Astrocyte of the cerebellum (primary cell): Measurements from ENCODE around the gene LRP1B.

Source experiments
- DNase-seq: peaks from one replicate; pipeline ENCODE4 v3.0.0-alpha.2; 2011; ENCODE audit warnings: low read depth
- H3K4me3 ChIP-seq: 2 replicates; pipeline ENCODE4 v1.5.1; 2011; ENCODE audit warnings: mild to moderate bottlenecking, low read depth, low read length, moderate library complexity
- CTCF ChIP-seq: IDR thresholded peaks from 2 replicates; pipeline ENCODE4 v1.5.1; 2012; ENCODE audit warnings: low read length, low read depth, moderate library complexity, mild to moderate bottlenecking; ENCODE audit errors: missing control alignments
- in situ Hi-C: cut with HindIII; loops from 2 replicates; pipeline ENCODE4 v1.10.0; 2017; ENCODE audit warnings: low sequenced_read_pairs

LRP1B gene

GRCh38 chr2:140621583-140622362 is 1509.0 kb downstream of the LRP1B start:
- TF ChIP-seq CTCF, result no peak
- in situ Hi-C loops, result no loop called here
- no peak for DNase-seq
- H3K4me3 ChIP-seq, result no peak overlapping the region

GRCh38 chr2:140604788-140605187 is 1526.0 kb downstream of the LRP1B start:
- DNase-seq, result no peak
- in situ Hi-C loops, result no loop called here

DNA sequence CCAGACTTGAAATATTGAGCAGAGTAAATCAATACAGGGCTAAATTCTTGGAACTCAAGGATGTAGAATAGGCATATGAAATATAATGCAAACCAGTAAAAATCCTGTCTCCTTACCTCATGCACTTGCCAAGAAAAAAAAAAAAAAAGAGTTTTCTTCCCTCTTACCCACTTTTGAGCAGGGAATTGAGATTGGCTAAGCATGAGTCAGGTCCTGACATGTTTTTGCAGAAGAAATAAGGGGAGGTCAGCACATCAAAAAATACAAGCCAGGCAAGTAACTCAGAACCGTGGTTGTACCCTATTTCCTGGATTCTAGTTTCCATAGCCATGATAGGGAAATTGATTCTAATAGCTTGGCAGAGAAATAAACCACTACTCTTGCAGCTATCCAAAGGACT is 1526.7 kb downstream of the LRP1B start:
- no peak overlapping the region for H3K4me3 ChIP-seq
- in situ Hi-C loops, result no loop called here
- DNase-seq, result no peak
- TF ChIP-seq CTCF, result no peak

More at GRCh38 chr2:140604788-140605187, 1526.0 kb downstream of the LRP1B start:
- H3K4me3 ChIP-seq, result no peak overlapping the region
- TF ChIP-seq CTCF, result no peak

DNA sequence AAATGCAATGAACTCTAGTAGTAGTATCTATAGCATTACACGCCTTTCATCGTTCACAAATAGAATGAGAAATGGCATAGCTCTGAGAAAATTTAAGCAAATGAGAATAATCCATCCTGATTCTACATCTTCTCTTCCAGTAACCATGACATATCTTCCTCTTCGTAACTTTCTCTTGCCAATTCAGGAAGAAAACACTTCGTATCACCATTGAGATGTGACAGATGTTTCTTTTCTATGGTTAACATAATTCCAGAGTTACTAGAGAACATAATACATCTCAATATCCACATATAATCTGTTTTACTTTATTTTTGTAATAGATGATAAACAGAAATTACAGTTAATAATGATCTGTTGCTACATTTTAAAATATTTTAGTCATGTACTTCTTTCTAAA is 1527.4 kb downstream of the LRP1B start:
- H3K4me3 ChIP-seq, result no peak overlapping the region
- in situ Hi-C loops, result no loop called here
- no peak for TF ChIP-seq CTCF
- DNase-seq, result no peak

GRCh38 chr2:140601801-140602200 is 1529.0 kb downstream of the LRP1B start:
- no peak overlapping the region for H3K4me3 ChIP-seq
- in situ Hi-C loops, result no loop called here
- TF ChIP-seq CTCF, result no peak
- no peak for DNase-seq

- no peak for DNase-seq
- TF ChIP-seq CTCF, result no peak
- in situ Hi-C loops, result no loop called here
- no peak overlapping the region for H3K4me3 ChIP-seq
Observed at GRCh38 chr2:140601342-140601741, 1529.5 kb downstream of the LRP1B start.
